Measurements from ENCODE around the gene ACVR2B.

ACVR2B gene

DNA sequence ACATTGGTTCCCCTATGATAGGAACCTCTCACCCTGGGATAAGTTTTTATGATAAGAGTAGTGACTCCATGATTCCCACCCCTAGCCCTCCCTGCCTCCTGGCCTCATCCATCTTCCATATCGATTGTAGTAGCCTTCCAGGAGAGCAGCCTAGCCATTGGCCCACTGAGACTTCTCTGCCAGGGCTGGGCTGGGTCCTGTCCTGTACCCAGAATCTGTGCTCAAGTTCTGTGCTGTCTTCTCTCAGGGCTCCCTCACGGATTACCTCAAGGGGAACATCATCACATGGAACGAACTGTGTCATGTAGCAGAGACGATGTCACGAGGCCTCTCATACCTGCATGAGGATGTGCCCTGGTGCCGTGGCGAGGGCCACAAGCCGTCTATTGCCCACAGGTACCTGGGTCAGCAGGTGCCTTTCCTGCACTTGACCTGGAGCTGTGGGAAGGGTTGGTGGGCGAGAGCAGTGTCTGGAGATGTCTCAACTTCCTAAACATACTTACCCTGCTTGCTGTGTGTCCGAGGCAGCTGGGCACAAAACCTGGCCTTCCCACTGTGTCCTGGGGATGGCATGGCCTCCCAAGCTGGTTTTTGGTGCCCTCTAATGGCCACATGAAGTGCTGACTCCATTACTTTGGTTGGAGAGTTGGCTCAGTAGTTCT, 25.9 kb downstream of the ACVR2B start:
- intact Hi-C loops (cut with DNase I; ENCODE audit: low total_unique reads), result loop anchor here (2.0 to 5.0 kb wide), 2 partner anchors 133 to 362 kb away; partner anchors contain the start of gene XYLB
- peaks cover 14 to 71% (median 54%) of the 10 kb centered on the region in 3 donors for H3K36me3 ChIP-seq
- DNase-seq, result peak; percentile 63 to 79
- no peaks in the 10 kb centered on the region for H3K4me1 ChIP-seq
- no peaks in the 10 kb centered on the region for H3K9me3 ChIP-seq
- H3K4me3 ChIP-seq, result no peak overlapping the region
- H3K27ac ChIP-seq, result no peak overlapping the region
- H3K27me3 ChIP-seq, result no peaks in the 10 kb centered on the region
- TF ChIP-seq, protein P1, sequence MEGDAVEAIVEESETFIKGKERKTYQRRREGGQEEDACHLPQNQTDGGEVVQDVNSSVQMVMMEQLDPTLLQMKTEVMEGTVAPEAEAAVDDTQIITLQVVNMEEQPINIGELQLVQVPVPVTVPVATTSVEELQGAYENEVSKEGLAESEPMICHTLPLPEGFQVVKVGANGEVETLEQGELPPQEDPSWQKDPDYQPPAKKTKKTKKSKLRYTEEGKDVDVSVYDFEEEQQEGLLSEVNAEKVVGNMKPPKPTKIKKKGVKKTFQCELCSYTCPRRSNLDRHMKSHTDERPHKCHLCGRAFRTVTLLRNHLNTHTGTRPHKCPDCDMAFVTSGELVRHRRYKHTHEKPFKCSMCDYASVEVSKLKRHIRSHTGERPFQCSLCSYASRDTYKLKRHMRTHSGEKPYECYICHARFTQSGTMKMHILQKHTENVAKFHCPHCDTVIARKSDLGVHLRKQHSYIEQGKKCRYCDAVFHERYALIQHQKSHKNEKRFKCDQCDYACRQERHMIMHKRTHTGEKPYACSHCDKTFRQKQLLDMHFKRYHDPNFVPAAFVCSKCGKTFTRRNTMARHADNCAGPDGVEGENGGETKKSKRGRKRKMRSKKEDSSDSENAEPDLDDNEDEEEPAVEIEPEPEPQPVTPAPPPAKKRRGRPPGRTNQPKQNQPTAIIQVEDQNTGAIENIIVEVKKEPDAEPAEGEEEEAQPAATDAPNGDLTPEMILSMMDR (IDR thresholded peaks at IDR 0.05), result peak; percentile 71 to 85

DNA sequence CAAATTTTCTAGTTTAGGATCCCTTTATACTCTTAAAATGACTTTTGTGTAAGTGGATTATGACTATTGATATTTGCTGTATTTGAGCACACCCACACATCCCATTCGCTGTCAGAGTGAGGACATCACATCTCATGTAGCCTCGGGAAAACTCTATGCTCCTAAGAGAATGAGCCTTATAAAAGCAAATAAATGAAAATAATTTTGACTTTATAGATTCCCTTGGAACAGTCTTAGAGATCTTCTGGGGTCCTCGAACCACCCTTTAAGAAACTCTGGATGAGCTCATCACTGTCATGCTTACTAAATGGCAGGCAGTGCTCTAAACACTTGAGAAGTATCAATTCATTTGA, 26.4 kb downstream of the ACVR2B start:
- H3K27ac ChIP-seq, result no peak overlapping the region
- H3K36me3 ChIP-seq, result peaks cover 14 to 75% (median 59%) of the 10 kb centered on the region in 3 donors
- TF ChIP-seq, protein P1 (IDR thresholded peaks at IDR 0.05), result no peak
- H3K27me3 ChIP-seq, result no peaks in the 10 kb centered on the region
- H3K4me1 ChIP-seq, result no peaks in the 10 kb centered on the region
- no peaks in the 10 kb centered on the region for H3K9me3 ChIP-seq
- no peak overlapping the region for H3K4me3 ChIP-seq
- no peak for DNase-seq
- intact Hi-C loops (cut with DNase I; ENCODE audit: low total_unique reads), result no loop called here

DNA sequence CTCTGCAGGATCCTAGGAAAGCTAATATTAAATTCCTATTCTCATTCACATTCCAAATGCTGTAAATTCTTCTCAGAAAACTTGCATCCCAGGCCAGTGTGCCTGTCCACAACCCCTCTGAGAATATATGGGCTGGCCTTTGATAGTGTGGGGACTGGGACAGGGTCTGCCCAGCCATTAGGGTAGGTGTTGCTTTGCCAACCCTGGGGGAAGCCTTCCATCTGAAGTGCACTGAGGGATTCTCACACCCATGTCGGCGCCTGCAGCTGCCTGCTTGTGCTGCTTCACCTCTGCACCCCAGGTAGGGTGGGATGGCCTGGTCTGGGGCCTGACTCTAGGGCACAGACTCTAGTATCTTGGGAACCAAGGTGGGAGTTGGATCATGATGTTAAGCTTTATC, 27.2 kb downstream of the ACVR2B start:
- intact Hi-C loops (cut with DNase I; ENCODE audit: low total_unique reads), result no loop called here

DNA sequence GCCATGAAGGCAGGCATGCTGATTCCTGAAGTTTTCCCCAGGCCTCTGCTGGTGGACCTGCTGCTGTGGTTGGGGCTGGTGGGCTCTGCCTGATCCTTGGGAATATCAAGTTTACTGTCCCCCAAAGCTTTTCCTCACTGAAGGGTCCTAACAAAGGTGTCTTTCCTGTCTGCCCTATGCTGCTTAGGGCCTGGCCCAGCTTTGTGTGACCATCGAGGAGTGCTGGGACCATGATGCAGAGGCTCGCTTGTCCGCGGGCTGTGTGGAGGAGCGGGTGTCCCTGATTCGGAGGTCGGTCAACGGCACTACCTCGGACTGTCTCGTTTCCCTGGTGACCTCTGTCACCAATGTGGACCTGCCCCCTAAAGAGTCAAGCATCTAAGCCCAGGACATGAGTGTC, 29.3 kb downstream of the ACVR2B start:
- DNase-seq, result no peak
- H3K27me3 ChIP-seq, result no peaks in the 10 kb centered on the region
- H3K4me1 ChIP-seq, result no peaks in the 10 kb centered on the region
- intact Hi-C loops (cut with DNase I; ENCODE audit: low total_unique reads), result no loop called here
- TF ChIP-seq, protein P1 (IDR thresholded peaks at IDR 0.05), result no peak
- H3K9me3 ChIP-seq, result no peaks in the 10 kb centered on the region
- H3K4me3 ChIP-seq, result no peak overlapping the region
- H3K36me3 ChIP-seq, result peaks cover 14 to 86% (median 60%) of the 10 kb centered on the region in 3 donors
- H3K27ac ChIP-seq, result no peak overlapping the region

More for the DNA sequence above, 27.2 kb downstream of the ACVR2B start:
- Histone ChIP-seq H3K27me3 (no peaks in the 10 kb centered on the region), H3K9me3 (no peaks in the 10 kb centered on the region), H3K36me3 (peaks cover 14 to 81% (median 60%) of the 10 kb centered on the region in 3 donors), H3K27ac (no peak overlapping the region), H3K4me1 (no peaks in the 10 kb centered on the region), H3K4me3 (no peak overlapping the region)
- TF ChIP-seq, protein P1 (IDR thresholded peaks at IDR 0.05), result no peak
- no peak for DNase-seq

DNA sequence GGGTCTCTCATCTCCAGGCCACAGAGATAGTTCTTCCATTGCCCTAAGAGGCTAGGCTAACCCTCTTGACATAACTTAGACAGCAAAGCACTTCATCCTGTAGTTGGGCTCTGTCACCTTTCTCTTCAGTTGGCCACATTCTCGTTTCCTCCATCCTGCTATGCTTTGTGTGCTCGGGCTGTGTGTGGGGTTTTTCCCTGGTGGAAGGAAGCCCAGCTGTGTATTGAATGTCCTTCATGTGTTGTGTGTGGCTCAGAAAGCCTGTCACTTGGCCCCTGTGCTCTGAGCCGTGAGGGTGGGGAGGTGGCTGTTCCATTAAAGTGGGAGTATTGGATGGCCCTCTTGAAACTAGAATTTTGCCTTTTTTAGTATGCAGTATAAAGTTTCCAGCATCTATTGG, 33.6 kb downstream of the ACVR2B start:
- H3K27me3 ChIP-seq, result no peaks in the 10 kb centered on the region
- DNase-seq, result no peak
- H3K4me1 ChIP-seq, result no peaks in the 10 kb centered on the region
- H3K36me3 ChIP-seq, result peaks cover 1 to 44% (median 26%) of the 10 kb centered on the region in 3 donors
- TF ChIP-seq, protein P1 (IDR thresholded peaks at IDR 0.05), result no peak
- no peaks in the 10 kb centered on the region for H3K9me3 ChIP-seq
- no peak overlapping the region for H3K27ac ChIP-seq
- H3K4me3 ChIP-seq, result no peak overlapping the region
- intact Hi-C loops (cut with DNase I; ENCODE audit: low total_unique reads), result no loop called here

Data from tibial artery (tissue), 4 donors.